Measurements from ENCODE around the gene SLC28A3. TPM values are rescaled to one million over a fixed set of nuclear protein-coding genes. Genes with fewer than 3 reads are reported as not detected.

The SLC28A3 gene
- total and polyA plus RNA-seq, 2 experiments from 2014 or later = not detected

- TF ChIP-seq ETS1 (IDR thresholded peaks at IDR 0.05) = no peak
- no peak for TF ChIP-seq ZNF331 (CRISPR knock-in tag; IDR thresholded peaks at IDR 0.05; ENCODE audit: low read depth)
- TF ChIP-seq ZNF462 (CRISPR knock-in tag; IDR thresholded peaks at IDR 0.05) = no peak
- TF ChIP-seq POLR2AphosphoS5 (IDR thresholded peaks at IDR 0.05; ENCODE audit: low read depth) = no peak
Measured at GRCh38 chr9:84278130-84278529, 62.4 kb downstream of the SLC28A3 start (continued).

- Mint-ChIP-seq H3K27ac (no peak overlapping the region), H3K36me3 (ENCODE audit: low read depth) (no peaks in the 10 kb centered on the region), H3K4me3 (no peak overlapping the region), H3K4me1 (peaks cover 11% of the 10 kb centered on the region; the same call in 2 of the 3 replicates), H3K27me3 (ENCODE audit: insufficient read depth, low read depth, poor library complexity) (peaks cover 4% of the 10 kb centered on the region), H3K9me3 (no peaks in the 10 kb centered on the region)
- ATAC-seq = no peak
- H3K36me3 ChIP-seq (ENCODE audit: insufficient read depth) = no peaks in the 10 kb centered on the region
- no peak overlapping the region for H2AFZ ChIP-seq
- H3K27me3 ChIP-seq (ENCODE audit: insufficient read depth) = no peaks in the 10 kb centered on the region; the same call in 1 of the 2 replicates
- no peaks in the 10 kb centered on the region for H3F3A ChIP-seq (replicated peaks; ENCODE audit: low read depth)
- H4K20me1 ChIP-seq (replicated peaks; ENCODE audit: insufficient read depth) = no peaks in the 10 kb centered on the region
- H3K27ac ChIP-seq (ENCODE audit: low read depth) = no peak overlapping the region
- peaks cover 10% of the 10 kb centered on the region for H3K4me1 ChIP-seq (ENCODE audit: insufficient read depth)
- no peaks in the 10 kb centered on the region for H3K9me2 ChIP-seq (ENCODE audit: insufficient read depth)
- no peaks in the 10 kb centered on the region for H3K79me2 ChIP-seq (replicated peaks; ENCODE audit: insufficient read depth)
- TF ChIP-seq CTCF (conservative IDR thresholded peaks at IDR 0.05; ENCODE audit: low read depth in 2 of 2) (no peak), JUNB (IDR thresholded peaks at IDR 0.05; ENCODE audit: unreplicated experiment) (no peak), ZNF114 (CRISPR knock-in tag; IDR thresholded peaks at IDR 0.05) (no peak)
- H3K4me2 ChIP-seq = no peak overlapping the region
- no peak overlapping the region for H3K4me3 ChIP-seq
- no peak for DNase-seq (ENCODE audit: low spot score)
Measured at GRCh38 chr9:84277646-84278045, 62.9 kb downstream of the SLC28A3 start.

All from GM23338 (cell line).